HG03354 (cell line): ENCODE measurements around the gene PAQR5.
"Not testable (repeated sequence)": the region's sequence is repeated elsewhere in the genome, so short reads cannot be mapped to it uniquely, and the experiment has no call there.

ENCODE experiments used
- ATAC-seq: cut with Tn5 transposase; IDR thresholded peaks from one replicate; pipeline ENCODE4 v1.9.1; 2021; ENCODE audit warnings: mild to moderate bottlenecking; ENCODE audit not compliant: unreplicated experiment, poor library complexity, severe bottlenecking

The PAQR5 gene

DNA sequence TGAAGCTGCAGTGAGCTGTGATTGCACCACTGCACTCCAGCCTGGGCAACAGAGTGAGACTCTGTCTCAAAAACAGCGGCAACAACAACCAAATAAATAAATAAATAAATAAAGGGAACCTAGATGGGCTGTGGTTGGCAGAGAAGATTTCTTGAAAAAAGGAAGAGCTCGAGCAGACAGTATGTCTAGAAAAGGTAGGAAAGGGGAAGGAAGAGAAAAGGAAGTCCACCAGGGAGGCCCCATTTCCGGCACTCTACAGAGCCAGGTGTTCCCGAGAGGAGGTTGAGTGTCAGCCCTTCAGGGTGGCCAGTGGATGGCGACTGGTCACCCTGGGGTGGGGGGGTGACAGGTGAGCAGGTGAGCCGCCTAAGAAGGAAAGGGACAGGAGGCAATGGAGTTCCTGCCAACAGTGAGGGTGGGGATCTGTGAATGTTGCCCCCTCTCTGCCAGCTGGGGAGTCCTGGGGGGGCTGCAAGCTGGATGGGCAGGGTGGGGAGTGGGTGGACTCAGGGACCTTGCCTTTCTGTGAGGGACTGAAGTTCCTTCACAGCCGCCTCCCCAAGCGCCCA lies 14.8 kb downstream of the PAQR5 start:
- no peak for ATAC-seq

GRCh38 chr15:69314131-69314530 lies 15.4 kb downstream of the PAQR5 start:
- no peak for ATAC-seq

DNA sequence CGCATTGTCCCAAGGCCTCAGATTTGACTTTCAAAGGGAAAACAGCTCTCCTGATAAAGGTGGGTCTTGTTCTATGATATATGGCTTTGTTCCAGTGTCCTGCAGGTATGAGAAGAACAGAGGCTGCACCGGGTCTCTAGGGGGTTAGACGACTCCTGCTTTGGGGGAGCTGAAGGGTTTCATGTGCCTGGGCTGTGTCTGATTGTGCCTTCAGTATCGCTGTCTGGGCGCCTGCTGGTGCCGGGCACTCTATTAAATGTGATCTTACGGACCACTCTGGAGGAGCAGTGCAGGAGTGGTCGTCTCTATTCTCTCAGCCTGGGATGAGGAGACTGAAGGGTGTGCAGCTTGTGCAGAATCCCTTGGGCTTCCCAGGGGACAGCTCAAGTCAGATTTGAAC lies 16.0 kb downstream of the PAQR5 start:
- ATAC-seq = no peak

- ATAC-seq = no peak
Measured at GRCh38 chr15:69315402-69316110, 16.8 kb downstream of the PAQR5 start.

DNA sequence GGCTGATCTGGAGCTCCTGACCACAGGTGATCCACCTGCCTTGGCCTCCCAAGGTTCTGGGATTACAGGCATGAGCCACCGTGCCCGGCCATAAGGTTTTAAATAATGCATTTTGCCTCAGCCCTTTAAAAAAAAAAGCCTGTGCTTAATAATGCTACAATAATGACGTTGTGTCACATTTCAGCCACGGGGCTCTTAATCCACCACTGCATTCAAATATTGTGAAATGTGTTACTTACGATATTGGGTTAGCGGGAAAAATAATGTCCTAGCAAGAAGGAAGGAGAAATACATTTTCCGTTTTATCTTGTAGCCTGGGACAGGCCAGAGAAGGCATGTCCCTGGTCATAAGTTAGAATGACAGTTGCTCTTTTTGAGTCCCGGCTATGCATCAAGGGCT lies 17.6 kb downstream of the PAQR5 start:
- no peak for ATAC-seq

- ATAC-seq = no peak
Measured at GRCh38 chr15:69317392-69317841, 18.7 kb downstream of the PAQR5 start.

DNA sequence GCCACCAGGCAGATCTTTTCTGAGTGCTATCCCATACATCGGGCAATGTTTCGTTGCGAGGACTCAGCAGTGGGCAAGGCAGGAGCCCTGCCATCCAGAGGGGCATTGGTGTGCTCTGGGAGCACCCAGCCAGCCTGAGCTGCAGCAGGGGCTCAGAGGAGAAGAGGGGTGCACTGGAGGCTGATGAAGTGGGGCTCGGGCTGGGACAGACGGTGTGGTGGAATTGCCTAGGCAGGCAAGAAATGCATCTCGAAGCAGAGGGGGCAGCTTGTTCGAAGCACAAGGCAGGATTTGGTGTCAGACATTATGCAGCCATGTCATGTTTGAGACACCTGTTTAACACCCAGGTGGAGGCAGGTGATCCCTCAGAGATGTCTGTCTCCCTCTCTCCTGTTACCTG lies 19.3 kb downstream of the PAQR5 start:
- no peak for ATAC-seq

- ATAC-seq = no peak
Measured at GRCh38 chr15:69319384-69320375, 21.0 kb downstream of the PAQR5 start.

DNA sequence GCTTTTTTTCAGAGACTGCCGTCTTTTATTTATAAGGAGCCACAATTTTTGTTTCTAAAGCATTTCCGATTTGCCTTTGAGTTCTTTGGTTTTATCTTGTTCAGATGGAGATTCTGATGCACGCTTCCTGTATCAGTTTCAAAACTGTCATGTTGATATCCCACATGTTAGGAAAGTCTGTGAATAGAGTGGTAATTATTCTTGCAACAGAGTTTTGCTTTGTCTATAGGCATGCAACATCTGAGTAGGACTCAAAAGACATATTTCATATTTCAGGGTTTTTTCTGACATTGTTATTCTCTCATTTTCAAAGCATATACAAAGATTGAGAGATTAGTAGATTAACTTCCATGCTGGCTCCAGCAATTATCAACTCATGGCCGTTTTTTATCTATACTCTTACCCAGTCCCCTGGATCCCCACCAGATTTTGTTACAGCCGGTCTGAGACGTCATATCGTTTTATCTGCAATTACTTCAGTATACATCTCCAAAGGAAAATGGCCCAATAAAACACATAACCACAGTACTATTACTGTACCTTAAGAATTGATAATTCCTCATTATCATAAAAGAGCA lies 22.4 kb downstream of the PAQR5 start:
- ATAC-seq = no peak

DNA sequence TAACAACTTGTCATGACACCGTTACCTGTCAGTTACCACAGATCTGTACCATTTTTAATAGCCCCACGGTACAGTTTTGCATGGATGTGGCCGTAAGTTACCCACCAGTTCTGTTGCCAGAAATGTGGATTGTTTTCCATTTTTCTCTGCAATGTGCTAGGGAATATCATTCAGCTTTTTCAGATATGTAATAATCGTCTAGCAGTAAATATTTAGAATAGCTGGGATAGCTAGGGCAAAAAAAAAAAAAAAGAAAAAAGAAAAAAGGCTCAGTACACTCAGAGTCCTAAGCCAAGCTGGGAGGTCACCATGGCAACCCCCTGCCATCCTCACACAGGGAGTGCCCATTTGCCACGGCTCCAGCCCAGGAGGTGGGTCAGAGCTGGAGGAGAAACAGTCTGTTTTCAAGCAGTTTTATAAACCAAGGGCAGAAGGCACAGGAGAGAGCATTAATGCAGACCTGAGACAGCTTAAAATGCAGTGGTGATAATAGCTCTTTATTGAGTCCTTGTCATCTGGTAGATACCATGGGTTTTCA lies 25.2 kb downstream of the PAQR5 start:
- ATAC-seq = no peak

- no peak for ATAC-seq
Measured at GRCh38 chr15:69324565-69324964, 25.9 kb downstream of the PAQR5 start.

- no peak for ATAC-seq
Measured at GRCh38 chr15:69325456-69325971, 26.8 kb downstream of the PAQR5 start.

DNA sequence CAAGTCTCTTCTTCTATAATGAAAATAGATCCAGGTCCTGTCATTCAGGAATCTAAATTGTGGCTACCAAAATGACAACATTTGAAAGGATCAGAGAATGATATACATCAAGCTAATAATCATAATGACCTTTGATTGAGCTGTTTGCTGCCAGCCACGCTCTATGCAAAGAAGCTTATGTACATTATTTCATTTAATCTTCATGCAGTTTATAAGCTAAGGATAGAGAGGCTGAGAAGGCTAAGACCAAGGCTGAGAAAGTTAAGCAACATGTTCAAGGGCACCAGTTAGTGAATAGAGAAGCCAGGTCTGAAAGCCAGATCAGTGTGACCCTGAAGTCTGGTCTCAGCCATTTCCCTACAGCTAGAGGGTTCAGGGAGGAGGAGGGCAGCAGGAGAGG lies 29.4 kb downstream of the PAQR5 start:
- ATAC-seq = no peak

- ATAC-seq = no peak
Measured at GRCh38 chr15:69328739-69329138, 30.0 kb downstream of the PAQR5 start.

DNA sequence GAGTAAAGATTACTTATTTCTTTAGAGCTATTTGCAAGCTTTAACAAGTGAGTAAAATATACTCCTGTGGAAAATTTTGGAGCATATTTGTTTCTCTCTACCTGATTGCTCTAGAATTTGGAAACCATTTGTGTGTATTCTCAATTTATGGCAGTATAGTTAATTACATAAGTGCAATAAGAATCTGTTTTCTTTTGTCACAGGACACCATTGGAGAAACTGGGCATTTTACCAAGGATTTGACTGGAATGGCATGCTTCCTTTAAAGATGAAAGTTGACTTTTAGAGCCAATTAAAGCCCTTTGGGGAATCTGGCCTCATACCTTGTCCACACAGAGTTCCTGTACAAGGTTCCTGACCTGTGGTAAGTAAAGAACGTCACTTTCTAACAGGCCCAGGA lies 38.4 kb downstream of the PAQR5 start:
- no peak for ATAC-seq

DNA sequence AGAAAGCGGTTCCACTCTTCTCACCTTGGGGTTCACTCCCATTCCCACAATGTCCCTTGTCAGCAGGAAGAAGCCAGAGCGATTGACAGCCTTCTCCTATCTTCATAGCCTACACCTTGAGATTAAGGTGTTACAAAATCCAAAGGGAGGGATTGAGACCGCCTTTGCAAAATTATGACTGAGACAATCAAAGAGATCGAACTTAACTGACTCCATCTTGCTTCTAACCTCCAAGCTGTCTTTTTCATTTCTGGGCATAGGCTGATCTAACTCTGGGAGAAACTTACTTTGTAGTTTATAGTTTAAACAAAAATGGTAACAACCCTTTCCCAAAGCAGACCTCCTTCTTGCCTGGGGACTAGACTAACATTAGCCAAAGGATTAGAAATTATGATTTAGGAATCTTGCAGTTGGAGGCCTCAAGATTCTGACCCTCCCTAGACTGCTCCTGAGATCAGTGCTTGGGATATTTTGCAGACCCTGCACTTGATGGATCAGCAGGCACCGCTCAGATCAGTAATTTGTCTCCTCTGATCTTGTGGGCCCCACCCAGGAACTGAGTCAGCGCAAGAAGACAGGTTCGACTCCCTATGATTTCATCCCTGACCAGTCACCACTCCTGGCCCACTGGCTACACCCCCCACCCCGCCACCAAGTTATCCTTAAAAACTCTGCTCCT lies 40.0 kb downstream of the PAQR5 start:
- ATAC-seq = no peak

GRCh38 chr15:69339214-69339543 lies 40.5 kb downstream of the PAQR5 start:
- ATAC-seq = not testable (repeated sequence)

DNA sequence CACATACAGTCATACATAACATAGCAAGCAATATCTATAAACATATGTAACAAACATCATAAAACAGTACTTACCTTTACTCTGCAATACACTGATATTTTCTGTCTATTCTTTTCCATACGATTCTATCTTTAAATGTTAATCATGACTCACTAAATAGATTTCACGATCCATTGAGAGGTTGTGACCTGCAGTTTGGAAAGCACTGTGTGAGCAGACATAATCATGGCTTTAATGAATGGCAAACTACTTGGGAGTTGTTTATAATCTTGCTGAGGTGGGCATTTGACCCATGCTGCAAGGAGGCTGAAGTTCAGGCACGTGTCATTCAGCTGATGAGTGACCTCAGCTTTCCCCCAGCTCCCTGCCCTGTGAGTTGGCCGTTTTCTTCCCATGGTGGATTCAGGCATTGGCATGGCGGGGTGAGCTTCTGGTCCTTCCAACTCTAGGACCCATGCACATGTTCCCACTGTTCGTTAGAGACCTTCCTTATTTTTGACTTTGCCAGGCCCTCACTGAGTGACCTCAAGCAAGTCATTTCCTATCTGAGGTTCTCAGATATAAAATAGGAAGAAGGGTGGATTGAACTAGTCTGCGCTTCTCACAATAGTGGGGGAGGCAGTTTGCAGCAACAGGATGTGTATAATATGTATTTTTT lies 41.7 kb downstream of the PAQR5 start:
- ATAC-seq = no peak

GRCh38 chr15:69341356-69341755 lies 42.6 kb downstream of the PAQR5 start:
- ATAC-seq = no peak
